HG03378 (cell line): ENCODE measurements around the gene LIMS3.
"Not testable (repeated sequence)": the region's sequence is repeated elsewhere in the genome, so short reads cannot be mapped to it uniquely, and the experiment has no call there.

Source experiments
- ATAC-seq: cut with Tn5 transposase; IDR thresholded peaks from one replicate; pipeline ENCODE4 v1.9.1; 2021; ENCODE audit warnings: mild to moderate bottlenecking, moderate library complexity; ENCODE audit not compliant: unreplicated experiment

LIMS3 gene

GRCh38 chr2:109921543-109922384 lies 23.3 kb downstream of the LIMS3 start:
- not testable (repeated sequence) for ATAC-seq

GRCh38 chr2:109924481-109924880 lies 26.0 kb downstream of the LIMS3 start:
- ATAC-seq: not testable (repeated sequence)

- not testable (repeated sequence) for ATAC-seq
These were observed 29.3 kb downstream of the LIMS3 start for GRCh38 chr2:109927803-109928202.

GRCh38 chr2:109929222-109929621 lies 30.7 kb downstream of the LIMS3 start:
- not testable (repeated sequence) for ATAC-seq

- not testable (repeated sequence) for ATAC-seq
These were observed 38.0 kb downstream of the LIMS3 start for GRCh38 chr2:109936534-109936933.

GRCh38 chr2:109945362-109945761 lies 46.9 kb downstream of the LIMS3 start:
- not testable (repeated sequence) for ATAC-seq

- not testable (repeated sequence) for ATAC-seq
These were observed 48.9 kb downstream of the LIMS3 start for GRCh38 chr2:109947262-109947958.

- ATAC-seq: not testable (repeated sequence)
These were observed 49.6 kb downstream of the LIMS3 start for GRCh38 chr2:109947959-109948520.

GRCh38 chr2:109950146-109950843 lies 51.8 kb downstream of the LIMS3 start:
- not testable (repeated sequence) for ATAC-seq

GRCh38 chr2:109963942-109964341 lies 65.5 kb downstream of the LIMS3 start:
- not testable (repeated sequence) for ATAC-seq

GRCh38 chr2:109965482-109965881 lies 67.0 kb downstream of the LIMS3 start:
- not testable (repeated sequence) for ATAC-seq

GRCh38 chr2:109966107-109966736 lies 67.7 kb downstream of the LIMS3 start:
- ATAC-seq: not testable (repeated sequence)

- not testable (repeated sequence) for ATAC-seq
These were observed 68.4 kb downstream of the LIMS3 start for GRCh38 chr2:109966858-109967257.

GRCh38 chr2:109969864-109970263 lies 71.4 kb downstream of the LIMS3 start:
- not testable (repeated sequence) for ATAC-seq

- not testable (repeated sequence) for ATAC-seq
These were observed 73.2 kb downstream of the LIMS3 start for GRCh38 chr2:109971710-109972109.
